GM12864 (cell line): Measurements from ENCODE around the gene MPDZ.

ENCODE experiments used
- DNase-seq: peaks from one replicate; pipeline ENCODE4 v3.0.0-alpha.2; 2011; ENCODE audit warnings: low read depth
- H3K4me3 ChIP-seq: 2 replicates; pipeline ENCODE4 v1.5.1; 2011; ENCODE audit warnings: mild to moderate bottlenecking, low read depth, low read length, control low read depth
- TF ChIP-seq, protein P1 (sequence below): IDR thresholded peaks from 2 replicates; pipeline ENCODE4 v1.5.1; 2011; ENCODE audit warnings: low read depth, mild to moderate bottlenecking, moderate library complexity, low read length, control low read depth, inconsistent platforms; ENCODE audit errors: missing control alignments

Gene MPDZ

DNA sequence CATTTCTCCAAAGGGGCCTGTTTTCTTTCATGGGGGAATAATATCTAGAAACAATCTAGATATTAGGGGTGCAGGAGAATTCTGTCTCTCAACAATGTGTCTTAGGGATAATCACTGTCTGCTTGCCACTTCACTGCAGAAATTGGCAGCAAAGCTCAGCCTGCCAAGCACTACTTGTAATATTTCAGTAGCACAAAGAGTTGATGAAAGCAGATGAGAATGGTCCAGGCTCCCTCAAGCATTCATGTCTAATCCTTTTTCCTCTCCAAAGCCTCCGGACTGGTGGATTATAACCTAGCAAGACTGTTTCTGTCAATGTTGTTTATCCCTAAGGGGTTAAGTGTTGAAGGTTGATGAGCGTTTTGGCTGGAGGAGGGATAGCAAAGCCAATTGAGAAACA is 13.3 kb upstream of the MPDZ start:
- DNase-seq = no peak
- TF ChIP-seq, protein P1, sequence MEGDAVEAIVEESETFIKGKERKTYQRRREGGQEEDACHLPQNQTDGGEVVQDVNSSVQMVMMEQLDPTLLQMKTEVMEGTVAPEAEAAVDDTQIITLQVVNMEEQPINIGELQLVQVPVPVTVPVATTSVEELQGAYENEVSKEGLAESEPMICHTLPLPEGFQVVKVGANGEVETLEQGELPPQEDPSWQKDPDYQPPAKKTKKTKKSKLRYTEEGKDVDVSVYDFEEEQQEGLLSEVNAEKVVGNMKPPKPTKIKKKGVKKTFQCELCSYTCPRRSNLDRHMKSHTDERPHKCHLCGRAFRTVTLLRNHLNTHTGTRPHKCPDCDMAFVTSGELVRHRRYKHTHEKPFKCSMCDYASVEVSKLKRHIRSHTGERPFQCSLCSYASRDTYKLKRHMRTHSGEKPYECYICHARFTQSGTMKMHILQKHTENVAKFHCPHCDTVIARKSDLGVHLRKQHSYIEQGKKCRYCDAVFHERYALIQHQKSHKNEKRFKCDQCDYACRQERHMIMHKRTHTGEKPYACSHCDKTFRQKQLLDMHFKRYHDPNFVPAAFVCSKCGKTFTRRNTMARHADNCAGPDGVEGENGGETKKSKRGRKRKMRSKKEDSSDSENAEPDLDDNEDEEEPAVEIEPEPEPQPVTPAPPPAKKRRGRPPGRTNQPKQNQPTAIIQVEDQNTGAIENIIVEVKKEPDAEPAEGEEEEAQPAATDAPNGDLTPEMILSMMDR = no peak
- no peak overlapping the region for H3K4me3 ChIP-seq

DNA sequence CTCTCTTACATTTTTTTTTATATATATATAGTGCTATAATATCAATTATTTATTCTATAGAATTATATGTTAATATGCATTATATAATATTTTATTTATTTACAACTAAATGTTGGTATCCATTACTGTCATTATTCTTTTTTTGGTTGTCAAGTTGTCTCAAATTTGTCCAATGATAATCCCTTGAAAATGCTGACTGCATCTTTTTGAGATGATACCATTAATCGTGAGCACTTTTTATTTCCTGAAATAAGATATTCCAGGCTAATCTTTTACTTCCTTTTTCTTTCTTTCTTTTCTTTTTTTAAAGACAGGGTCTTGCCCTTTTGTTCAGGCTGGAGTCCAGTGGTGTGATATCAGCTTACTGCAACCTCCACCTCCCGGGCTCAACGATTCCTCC is 12.7 kb upstream of the MPDZ start:
- DNase-seq = no peak
- TF ChIP-seq, protein P1 = no peak

DNA sequence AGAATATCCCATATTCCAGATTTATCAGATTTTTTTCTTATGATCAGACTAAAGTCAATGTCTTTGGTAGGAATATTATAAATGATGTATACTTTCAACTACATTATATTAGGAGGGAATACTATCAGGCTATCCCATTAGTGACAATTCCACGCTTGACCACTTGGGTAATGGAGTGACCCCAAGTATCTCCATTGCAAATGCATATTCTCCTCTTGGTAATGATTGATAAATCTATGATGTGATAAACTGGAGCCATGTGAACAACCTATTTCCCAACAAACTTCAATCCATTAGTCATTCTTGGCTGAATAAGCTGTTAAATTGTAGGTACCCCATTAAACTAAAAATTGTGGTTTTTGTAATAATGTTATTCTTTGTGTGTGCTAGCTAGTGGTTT is 12.2 kb upstream of the MPDZ start:
- no peak for DNase-seq
- TF ChIP-seq, protein P1 = no peak
- H3K4me3 ChIP-seq = no peak overlapping the region

More for the DNA sequence above, 12.7 kb upstream of the MPDZ start:
- no peak overlapping the region for H3K4me3 ChIP-seq

DNA sequence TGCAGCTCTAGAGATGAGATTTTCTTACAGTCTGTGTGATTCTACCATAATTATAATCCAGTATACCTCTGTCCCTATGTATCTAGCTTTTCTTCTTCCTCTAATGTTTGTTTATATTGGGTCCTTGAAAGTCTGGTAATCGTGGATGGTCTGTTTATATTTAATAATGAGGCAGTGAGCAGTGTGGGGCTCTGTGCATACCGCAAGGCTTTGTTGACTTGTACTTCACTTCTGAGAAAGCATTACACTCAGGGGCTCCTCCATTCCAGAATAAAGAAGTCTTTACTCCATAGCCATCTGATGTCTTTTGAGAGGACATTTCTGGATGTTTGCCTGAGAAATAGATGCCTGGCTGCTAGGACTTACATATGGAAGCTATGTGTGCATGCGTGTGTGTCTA is 4.5 kb upstream of the MPDZ start:
- TF ChIP-seq, protein P1 = no peak
- DNase-seq = no peak
- H3K4me3 ChIP-seq = no peak overlapping the region

DNA sequence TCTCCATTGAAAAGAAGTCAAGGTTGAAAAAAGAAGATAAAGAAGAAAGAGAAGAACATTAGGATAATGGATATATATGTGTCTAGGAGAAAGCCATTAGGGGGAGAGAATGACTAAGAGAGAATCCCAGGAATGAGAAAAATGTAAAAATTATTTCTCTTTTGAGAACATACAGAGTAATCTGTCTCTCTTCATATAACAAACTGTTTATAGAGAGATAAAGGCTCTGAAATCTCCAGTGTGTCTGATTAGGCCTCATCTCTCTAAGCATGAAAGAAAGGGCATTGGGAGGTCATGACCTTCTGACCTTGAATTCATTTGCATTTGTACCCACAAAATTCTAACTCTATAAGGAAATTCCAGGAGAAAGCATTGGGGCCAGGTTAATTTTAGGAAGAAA is 3.5 kb upstream of the MPDZ start:
- TF ChIP-seq, protein P1 = no peak
- no peak for DNase-seq

DNA sequence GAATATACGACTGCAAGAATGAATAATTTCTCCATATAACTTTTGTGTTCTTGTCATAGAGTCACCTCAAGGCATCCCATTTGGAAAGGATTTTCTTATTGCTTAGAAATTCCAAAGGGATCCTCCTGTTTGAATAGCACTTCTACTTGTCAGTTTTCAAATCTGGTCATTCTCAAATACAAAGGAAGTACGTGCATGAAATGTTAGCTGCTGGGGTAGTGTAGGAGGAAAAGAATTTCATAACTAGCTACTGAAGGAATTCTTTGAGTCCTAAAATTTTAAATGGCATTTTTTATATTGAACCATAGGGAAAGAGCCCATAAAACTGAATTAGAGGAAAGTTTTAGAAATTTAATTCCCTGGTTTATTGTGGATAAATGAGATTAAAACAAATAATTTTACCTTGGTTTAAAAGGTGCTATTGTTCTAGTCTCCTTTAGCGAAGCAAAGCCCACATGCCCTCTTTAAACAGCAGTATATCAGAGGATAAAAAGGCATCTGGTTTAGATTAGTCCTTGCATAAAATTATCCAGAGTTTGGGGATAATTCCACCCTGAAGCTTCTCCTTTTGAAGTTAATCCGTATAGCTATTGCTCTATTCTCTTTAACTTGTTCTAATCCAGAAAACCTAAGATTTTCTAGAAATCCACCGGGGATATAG is 2.0 kb upstream of the MPDZ start:
- no peak overlapping the region for H3K4me3 ChIP-seq
- DNase-seq = no peak
- TF ChIP-seq, protein P1 = no peak

More for the DNA sequence above, 3.5 kb upstream of the MPDZ start:
- H3K4me3 ChIP-seq = no peak overlapping the region
